Peyer's patch (tissue), 4 donors: ENCODE results near the gene ZNF678.

Source experiments
- POLR2A ChIP-seq, 2 donors: fragments of 450-650 bp; IDR thresholded peaks; one replicate each; pipeline ENCODE4 v1.5.1; 2017; ENCODE audit warnings: antibody characterized with exemption in 2 of 2, mild to moderate bottlenecking in 2 of 2, moderate library complexity in 2 of 2
- TF ChIP-seq, protein P1 (sequence below), 6 experiments: fragments of 450-650 bp in 4 of 6; fragments of 200-600 bp in 2 of 6; sonication (generic) in 1 of 6; IDR thresholded peaks; one replicate each; pipeline ENCODE4 v1.5.1; 2017 to 2019; ENCODE audit warnings: antibody characterized with exemption in 6 of 6, mild to moderate bottlenecking in 3 of 6, moderate library complexity in 1 of 6

DNA sequence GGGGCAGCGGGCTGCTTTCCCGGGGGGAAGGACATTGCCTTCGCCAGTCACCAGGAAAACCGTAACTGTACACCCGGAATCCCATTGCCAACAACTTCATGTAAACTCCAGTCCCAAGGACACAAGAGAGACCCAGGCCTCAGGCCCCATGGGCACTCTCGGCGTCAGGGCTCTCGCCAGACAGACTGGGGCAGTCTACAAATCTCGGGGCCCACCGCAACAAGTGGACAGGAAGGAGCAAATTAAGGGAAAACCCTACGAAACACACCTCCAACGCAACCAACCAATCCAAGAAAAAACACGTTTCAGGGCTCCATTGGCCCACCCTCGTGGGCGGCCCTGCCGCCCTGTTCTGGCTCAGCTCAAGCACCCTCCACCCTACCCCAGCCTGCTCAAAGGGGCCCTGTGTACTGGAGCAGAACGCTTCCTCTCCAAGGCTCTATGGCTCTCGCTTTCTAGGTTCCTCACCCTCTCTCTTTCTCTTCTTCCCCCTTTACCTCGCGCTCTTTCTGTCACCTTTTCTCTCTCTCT lies 4.6 kb upstream of the ZNF678 start:
- TF ChIP-seq, protein P1, sequence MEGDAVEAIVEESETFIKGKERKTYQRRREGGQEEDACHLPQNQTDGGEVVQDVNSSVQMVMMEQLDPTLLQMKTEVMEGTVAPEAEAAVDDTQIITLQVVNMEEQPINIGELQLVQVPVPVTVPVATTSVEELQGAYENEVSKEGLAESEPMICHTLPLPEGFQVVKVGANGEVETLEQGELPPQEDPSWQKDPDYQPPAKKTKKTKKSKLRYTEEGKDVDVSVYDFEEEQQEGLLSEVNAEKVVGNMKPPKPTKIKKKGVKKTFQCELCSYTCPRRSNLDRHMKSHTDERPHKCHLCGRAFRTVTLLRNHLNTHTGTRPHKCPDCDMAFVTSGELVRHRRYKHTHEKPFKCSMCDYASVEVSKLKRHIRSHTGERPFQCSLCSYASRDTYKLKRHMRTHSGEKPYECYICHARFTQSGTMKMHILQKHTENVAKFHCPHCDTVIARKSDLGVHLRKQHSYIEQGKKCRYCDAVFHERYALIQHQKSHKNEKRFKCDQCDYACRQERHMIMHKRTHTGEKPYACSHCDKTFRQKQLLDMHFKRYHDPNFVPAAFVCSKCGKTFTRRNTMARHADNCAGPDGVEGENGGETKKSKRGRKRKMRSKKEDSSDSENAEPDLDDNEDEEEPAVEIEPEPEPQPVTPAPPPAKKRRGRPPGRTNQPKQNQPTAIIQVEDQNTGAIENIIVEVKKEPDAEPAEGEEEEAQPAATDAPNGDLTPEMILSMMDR (IDR thresholded peaks at IDR 0.05) = no peak
- TF ChIP-seq POLR2A (IDR thresholded peaks at IDR 0.05) = no peak
